ENCODE data around the gene ARHGEF17.

DNA sequence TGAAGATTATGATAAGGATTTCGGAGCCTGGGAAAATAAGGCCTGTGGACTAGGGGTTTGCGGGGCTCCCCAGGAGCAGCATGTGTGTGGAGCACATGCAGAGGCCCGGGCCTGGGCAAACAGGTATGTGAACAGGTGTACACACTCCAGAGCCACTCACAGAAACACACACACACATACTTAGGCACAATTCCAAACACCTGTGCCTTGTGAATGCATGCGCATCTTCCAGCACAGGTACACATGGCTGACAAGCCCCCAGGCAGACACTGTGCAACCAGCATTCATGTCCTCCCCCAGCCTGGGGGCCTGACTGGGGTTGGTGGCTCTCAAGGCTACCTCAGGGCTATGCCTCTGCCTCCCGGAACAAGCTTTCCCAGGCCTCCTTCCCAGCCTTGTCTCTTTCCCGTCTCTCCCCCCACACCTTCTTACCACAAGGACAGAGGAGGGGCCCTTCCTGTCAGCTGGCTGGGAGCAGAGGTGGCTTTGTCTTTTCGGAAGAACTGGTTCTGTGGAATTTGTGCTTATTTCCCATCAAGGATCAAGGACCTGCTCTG, 38.5 kb upstream of the ARHGEF17 start:
- TF ChIP-seq, protein P1, sequence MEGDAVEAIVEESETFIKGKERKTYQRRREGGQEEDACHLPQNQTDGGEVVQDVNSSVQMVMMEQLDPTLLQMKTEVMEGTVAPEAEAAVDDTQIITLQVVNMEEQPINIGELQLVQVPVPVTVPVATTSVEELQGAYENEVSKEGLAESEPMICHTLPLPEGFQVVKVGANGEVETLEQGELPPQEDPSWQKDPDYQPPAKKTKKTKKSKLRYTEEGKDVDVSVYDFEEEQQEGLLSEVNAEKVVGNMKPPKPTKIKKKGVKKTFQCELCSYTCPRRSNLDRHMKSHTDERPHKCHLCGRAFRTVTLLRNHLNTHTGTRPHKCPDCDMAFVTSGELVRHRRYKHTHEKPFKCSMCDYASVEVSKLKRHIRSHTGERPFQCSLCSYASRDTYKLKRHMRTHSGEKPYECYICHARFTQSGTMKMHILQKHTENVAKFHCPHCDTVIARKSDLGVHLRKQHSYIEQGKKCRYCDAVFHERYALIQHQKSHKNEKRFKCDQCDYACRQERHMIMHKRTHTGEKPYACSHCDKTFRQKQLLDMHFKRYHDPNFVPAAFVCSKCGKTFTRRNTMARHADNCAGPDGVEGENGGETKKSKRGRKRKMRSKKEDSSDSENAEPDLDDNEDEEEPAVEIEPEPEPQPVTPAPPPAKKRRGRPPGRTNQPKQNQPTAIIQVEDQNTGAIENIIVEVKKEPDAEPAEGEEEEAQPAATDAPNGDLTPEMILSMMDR (conservative IDR thresholded peaks at IDR 0.05) = no peak
- no peak for TF ChIP-seq ZFX (IDR thresholded peaks at IDR 0.05)

All from C4-2B (cell line).